HepG2 (cell line): ENCODE data around the gene FBXL4. TPM values are rescaled to one million over a fixed set of nuclear protein-coding genes. Genes with fewer than 3 reads are reported as not detected.

Experiments used
- AFF4 ChIP-seq: sonication (generic); formaldehyde crosslinking; IDR thresholded peaks from 2 replicates; pipeline ENCODE4 v1.4.0; 2020; ENCODE audit warnings: missing genetic modification reagents
- BATF2 ChIP-seq: sonication (generic); formaldehyde crosslinking; IDR thresholded peaks from 2 replicates; pipeline ENCODE4 v1.8.0; 2022; ENCODE audit warnings: mild to moderate bottlenecking, missing genetic modification reagents, moderate library complexity
- FUBP1 ChIP-seq: sonication (generic); formaldehyde crosslinking; IDR thresholded peaks from 2 replicates; pipeline ENCODE4 v1.5.1; 2020; ENCODE audit warnings: missing genetic modification reagents, mild to moderate bottlenecking, borderline replicate concordance
- STAT6 ChIP-seq: sonication (generic); formaldehyde crosslinking; IDR thresholded peaks from 2 replicates; pipeline ENCODE4 v1.4.0; 2020; ENCODE audit warnings: missing genetic modification reagents, mild to moderate bottlenecking, borderline replicate concordance
- ZNF678 ChIP-seq: sonication (generic); formaldehyde crosslinking; IDR thresholded peaks from 2 replicates; pipeline ENCODE4 v1.4.0; 2020; ENCODE audit warnings: mild to moderate bottlenecking, missing genetic modification reagents
- polyA plus RNA-seq, 8 experiments: library from polyadenylated mRNA; depleted of rRNA in 3 of 8; stranded (reverse) in 7 of 8; unstranded in 1 of 8; fragments of >200 nt; fragmentation: Illumina TruSeq in 4 of 8; extraction: Trizol in 4 of 8; gene quantifications; 2 replicates each; pipeline versions ENCODE4 v1.2.1 to v1.2.3, GENCODE V29; 2011 to 2016; ENCODE audit warnings: low read depth in 4 of 8, missing spikeins in 1 of 8, mixed read lengths in 1 of 8; ENCODE audit not compliant: insufficient read depth in 1 of 8
- total RNA-seq, 5 experiments: library from RNA; depleted of rRNA; stranded (reverse); fragments of >200 nt; fragmentation: Illumina TruSeq; extraction: Trizol; gene quantifications; 2 replicates each; pipeline ENCODE4 v1.2.3, GENCODE V29; 2016; ENCODE audit warnings: low read depth in 1 of 5
- TF ChIP-seq, protein P1 (sequence below): sonication (generic); formaldehyde crosslinking; IDR thresholded peaks from 2 replicates; pipeline ENCODE4 v1.4.0; 2020; ENCODE audit warnings: missing genetic modification reagents

Gene FBXL4
- total and polyA plus RNA-seq, 2 of the 13 experiments (the other 11 are each of a cell fraction or from before 2014, with no cell fraction given), result 13.2 to 17.6 TPM

DNA sequence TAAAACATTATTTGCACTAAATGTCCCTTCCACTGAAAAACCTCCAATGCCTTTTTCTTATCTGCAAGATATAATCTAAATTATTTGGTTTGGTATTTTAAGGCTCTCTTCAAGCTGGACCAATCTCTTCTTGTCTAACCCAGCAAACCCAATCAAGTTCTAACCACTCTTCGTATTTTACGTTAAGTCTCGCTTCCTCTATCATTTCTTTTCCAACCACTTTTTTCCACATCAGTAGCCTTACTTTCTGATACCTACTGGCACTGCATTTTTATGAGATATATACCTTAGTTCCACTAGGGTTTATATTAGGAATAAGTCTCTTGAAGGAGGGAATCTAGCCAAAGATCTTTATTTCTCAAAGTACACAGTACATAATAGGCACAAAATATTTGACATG is 19.1 kb downstream of the FBXL4 start (continued):
- TF ChIP-seq FUBP1 (CRISPR knock-in tag), result no peak
- no peak for TF ChIP-seq ZNF678 (CRISPR knock-in tag)
- TF ChIP-seq, protein P1, sequence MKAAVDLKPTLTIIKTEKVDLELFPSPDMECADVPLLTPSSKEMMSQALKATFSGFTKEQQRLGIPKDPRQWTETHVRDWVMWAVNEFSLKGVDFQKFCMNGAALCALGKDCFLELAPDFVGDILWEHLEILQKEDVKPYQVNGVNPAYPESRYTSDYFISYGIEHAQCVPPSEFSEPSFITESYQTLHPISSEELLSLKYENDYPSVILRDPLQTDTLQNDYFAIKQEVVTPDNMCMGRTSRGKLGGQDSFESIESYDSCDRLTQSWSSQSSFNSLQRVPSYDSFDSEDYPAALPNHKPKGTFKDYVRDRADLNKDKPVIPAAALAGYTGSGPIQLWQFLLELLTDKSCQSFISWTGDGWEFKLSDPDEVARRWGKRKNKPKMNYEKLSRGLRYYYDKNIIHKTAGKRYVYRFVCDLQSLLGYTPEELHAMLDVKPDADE (CRISPR knock-in tag), result no peak
- no peak for TF ChIP-seq STAT6 (CRISPR knock-in tag)
- TF ChIP-seq AFF4, result no peak
- no peak for TF ChIP-seq BATF2
